ENCODE measurements around the gene NAPEPLD. TPM values are rescaled to one million over a fixed set of nuclear protein-coding genes. Genes with fewer than 3 reads are reported as not detected.
"Not testable (repeated sequence)": the region's sequence is repeated elsewhere in the genome, so short reads cannot be mapped to it uniquely, and the experiment has no call there.

The NAPEPLD gene
- total RNA-seq, 2 donors from 2014 or later, result 8.1 to 10.9 TPM

- H3K36me3 Mint-ChIP-seq (ENCODE audit: insufficient read depth in 2 of 2), result peaks cover 0 to 1% of the 10 kb centered on the region in 2 donors
- H3K4me3 Mint-ChIP-seq, result no peak overlapping the region
- no peak for ATAC-seq (replicated peaks in 1 of 2)
- H3K9me3 Mint-ChIP-seq, result no peaks in the 10 kb centered on the region
- no peaks in the 10 kb centered on the region for H3K27me3 Mint-ChIP-seq (ENCODE audit: low read depth)
- no peak for DNase-seq
- no peak overlapping the region for H3K27ac Mint-ChIP-seq
- no peaks in the 10 kb centered on the region for H3K4me1 Mint-ChIP-seq (ENCODE audit: low read depth)
Measured at GRCh38 chr7:103063895-103064294, 85.0 kb downstream of the NAPEPLD start.

GRCh38 chr7:103059471-103059870 lies 89.4 kb downstream of the NAPEPLD start:
- no peaks in the 10 kb centered on the region for H3K9me3 Mint-ChIP-seq
- H3K27ac Mint-ChIP-seq, result no peak overlapping the region
- no peaks in the 10 kb centered on the region for H3K36me3 Mint-ChIP-seq (ENCODE audit: insufficient read depth in 2 of 2)
- no peak for DNase-seq
- ATAC-seq (replicated peaks in 1 of 2), result no peak
- no peaks in the 10 kb centered on the region for H3K27me3 Mint-ChIP-seq (ENCODE audit: low read depth)
- no peaks in the 10 kb centered on the region for H3K4me1 Mint-ChIP-seq (ENCODE audit: low read depth)
- H3K4me3 Mint-ChIP-seq, result no peak overlapping the region

GRCh38 chr7:103058122-103058521 lies 90.8 kb downstream of the NAPEPLD start:
- H3K27ac Mint-ChIP-seq, result no peak overlapping the region
- no peak for ATAC-seq (replicated peaks in 1 of 2)
- no peaks in the 10 kb centered on the region for H3K4me1 Mint-ChIP-seq (ENCODE audit: low read depth)
- no peaks in the 10 kb centered on the region for H3K27me3 Mint-ChIP-seq (ENCODE audit: low read depth)
- no peaks in the 10 kb centered on the region for H3K9me3 Mint-ChIP-seq
- DNase-seq, result no peak
- H3K4me3 Mint-ChIP-seq, result no peak overlapping the region
- no peaks in the 10 kb centered on the region for H3K36me3 Mint-ChIP-seq (ENCODE audit: insufficient read depth in 2 of 2)

- not testable (repeated sequence) for H3K4me1 Mint-ChIP-seq (ENCODE audit: low read depth); H3K4me3 Mint-ChIP-seq; H3K36me3 Mint-ChIP-seq (ENCODE audit: insufficient read depth in 2 of 2); H3K9me3 Mint-ChIP-seq; H3K27ac Mint-ChIP-seq; ATAC-seq (replicated peaks in 1 of 2); DNase-seq; H3K27me3 Mint-ChIP-seq (ENCODE audit: low read depth)
Measured at GRCh38 chr7:103056006-103056405, 92.9 kb downstream of the NAPEPLD start.

GRCh38 chr7:103051519-103051918 lies 97.4 kb downstream of the NAPEPLD start:
- Mint-ChIP-seq H3K27me3 (ENCODE audit: low read depth) (no peaks in the 10 kb centered on the region), H3K9me3 (peaks cover 3 to 5% of the 10 kb centered on the region in 2 donors), H3K4me1 (ENCODE audit: low read depth) (no peaks in the 10 kb centered on the region), H3K4me3 (no peak overlapping the region), H3K36me3 (ENCODE audit: insufficient read depth in 2 of 2) (peaks cover 0 to 5% of the 10 kb centered on the region in 2 donors), H3K27ac (no peak overlapping the region)
- ATAC-seq (replicated peaks in 1 of 2), result no peak
- no peak for DNase-seq

Other genes starting within 250 kb of the NAPEPLD start
- under 1 TPM in 1 of 2 donors, not detected in 1; 0.31 TPM for gene LRRC17, start 236.1 kb downstream of the NAPEPLD start, total RNA-seq
- gene FBXL13, start 74.3 kb downstream of the NAPEPLD start, total RNA-seq, result 1 to 10 TPM; 1.0 to 1.1 TPM
- gene ARMC10, start 74.0 kb downstream of the NAPEPLD start, total RNA-seq, result 10 to 100 TPM; 31.7 to 33.9 TPM
- 10 to 100 TPM; 89.7 to 96.1 TPM for gene PMPCB, start 148.3 kb upstream of the NAPEPLD start, total RNA-seq
- gene DNAJC2, start 195.7 kb upstream of the NAPEPLD start, total RNA-seq, result 10 to 100 TPM; 37.5 to 43.6 TPM
- 100 to 1,000 TPM; 132 to 166 TPM for gene PSMC2, start 198.5 kb upstream of the NAPEPLD start, total RNA-seq

All from activated T-cell treated with anti-CD3 and anti-CD28 coated beads, Interleukin-2, amount 50 U/mL, for 72 hours (primary cell).